NOMO-1 treated with dmso at 0.1 percent for 144 hours (cell line): ENCODE results near the gene DDX1.

Experiments
- DNase-seq: peaks from one replicate; lab custom pipeline; 2025; ENCODE audit not compliant: unreplicated experiment; lab: John Stamatoyannopoulos, UW

DDX1 gene

GRCh38 chr2:15626967-15627366 is 35.3 kb downstream of the DDX1 start:
- no peak for DNase-seq

GRCh38 chr2:15627817-15628684 is 36.4 kb downstream of the DDX1 start:
- DNase-seq = no peak

DNA sequence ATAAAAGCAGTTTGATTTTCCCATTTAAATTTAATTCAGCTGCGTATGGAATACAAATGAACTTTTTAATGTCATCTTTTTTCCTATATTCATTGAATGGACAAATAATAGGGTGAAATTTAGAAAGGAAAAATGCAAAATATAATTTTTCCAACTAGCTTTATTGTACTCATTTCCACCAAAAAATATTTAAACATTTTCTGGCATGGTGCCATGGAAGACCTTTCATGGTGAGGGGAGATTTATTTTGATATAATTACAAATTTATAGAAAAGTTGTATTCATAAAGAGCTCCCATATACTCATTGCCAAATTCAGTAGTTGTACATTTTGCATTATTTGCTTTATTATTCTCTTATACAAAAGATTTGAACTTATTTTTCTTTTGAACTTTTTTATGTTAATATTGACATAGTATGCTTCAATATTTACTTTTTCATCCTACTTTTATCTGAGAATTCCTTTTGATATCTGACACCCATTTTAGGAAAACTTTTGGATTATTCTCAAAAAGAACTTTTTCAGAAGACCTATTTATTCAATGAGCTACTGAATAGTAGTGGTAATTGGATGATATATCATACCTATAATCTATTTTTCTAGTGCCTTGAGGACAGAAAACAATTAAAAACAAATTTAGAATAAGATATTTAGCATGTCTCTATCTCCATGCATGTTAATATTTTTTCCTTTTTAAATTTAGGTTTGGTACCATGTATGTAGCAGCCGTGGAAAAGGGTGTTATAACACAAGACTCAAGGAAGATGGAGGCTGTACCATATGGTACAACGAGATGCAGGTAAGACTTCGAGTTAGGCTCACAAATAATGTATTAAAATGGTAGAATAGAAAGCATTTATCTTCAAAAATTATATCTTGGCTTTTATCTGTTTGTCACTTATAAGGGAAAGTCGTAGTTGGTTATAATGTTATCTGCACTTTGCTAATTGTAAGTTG is 37.5 kb downstream of the DDX1 start:
- no peak for DNase-seq

- no peak for DNase-seq
Observed at GRCh38 chr2:15630121-15630977, 38.7 kb downstream of the DDX1 start.

DNA sequence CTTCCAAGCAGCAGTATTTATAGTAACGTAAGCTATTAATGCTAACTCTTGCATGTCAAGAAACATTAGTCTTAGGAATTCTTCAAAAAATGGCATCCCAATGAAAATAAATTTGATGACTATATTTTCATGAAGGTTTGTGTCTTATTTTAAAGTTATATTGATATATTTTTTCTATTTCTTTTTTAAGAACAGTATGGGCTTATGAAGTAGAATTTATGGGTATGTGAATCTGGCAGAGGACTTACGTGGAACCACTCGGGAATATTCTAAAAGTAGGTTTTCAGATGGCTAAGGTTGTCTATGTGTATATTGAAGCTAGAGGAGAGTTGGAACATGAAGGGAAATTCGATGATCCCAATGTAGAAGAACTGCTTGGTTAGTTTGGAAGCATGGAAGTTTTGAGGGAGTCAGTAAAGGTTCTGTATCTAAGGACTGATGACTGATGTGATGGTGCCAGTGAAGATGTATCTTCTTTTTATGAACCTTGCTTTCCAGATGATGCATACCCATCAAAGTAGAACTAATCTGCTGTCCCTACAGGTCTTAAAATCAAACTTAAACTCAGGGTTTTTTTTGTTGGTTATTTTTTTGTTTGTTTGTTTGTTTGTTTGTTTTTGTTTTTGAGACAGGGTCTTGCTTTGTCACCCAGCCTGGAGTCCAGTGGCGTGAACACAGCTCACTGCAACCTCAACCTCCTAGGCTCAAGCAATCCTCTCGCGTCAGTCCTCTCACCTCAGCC is 39.5 kb downstream of the DDX1 start:
- no peak for DNase-seq

DNA sequence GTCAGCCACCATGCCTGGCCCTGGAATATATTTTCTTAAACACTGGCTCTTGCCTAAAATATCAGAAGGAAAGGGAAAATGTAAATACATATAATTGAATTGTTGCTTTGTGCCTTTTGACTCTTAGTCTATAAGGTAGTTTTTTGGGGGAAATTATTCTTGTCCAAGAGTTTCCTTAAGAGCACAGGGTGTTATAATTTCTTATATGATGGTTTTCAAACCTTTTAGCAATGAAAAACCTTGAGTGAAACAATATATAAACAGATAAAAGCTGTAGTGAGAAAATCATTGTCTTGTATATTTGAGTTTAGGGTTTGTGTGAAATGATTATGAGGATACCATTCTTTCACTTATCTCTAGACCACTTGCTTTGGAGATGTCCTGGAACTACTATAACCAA is 40.2 kb downstream of the DDX1 start:
- no peak for DNase-seq

DNA sequence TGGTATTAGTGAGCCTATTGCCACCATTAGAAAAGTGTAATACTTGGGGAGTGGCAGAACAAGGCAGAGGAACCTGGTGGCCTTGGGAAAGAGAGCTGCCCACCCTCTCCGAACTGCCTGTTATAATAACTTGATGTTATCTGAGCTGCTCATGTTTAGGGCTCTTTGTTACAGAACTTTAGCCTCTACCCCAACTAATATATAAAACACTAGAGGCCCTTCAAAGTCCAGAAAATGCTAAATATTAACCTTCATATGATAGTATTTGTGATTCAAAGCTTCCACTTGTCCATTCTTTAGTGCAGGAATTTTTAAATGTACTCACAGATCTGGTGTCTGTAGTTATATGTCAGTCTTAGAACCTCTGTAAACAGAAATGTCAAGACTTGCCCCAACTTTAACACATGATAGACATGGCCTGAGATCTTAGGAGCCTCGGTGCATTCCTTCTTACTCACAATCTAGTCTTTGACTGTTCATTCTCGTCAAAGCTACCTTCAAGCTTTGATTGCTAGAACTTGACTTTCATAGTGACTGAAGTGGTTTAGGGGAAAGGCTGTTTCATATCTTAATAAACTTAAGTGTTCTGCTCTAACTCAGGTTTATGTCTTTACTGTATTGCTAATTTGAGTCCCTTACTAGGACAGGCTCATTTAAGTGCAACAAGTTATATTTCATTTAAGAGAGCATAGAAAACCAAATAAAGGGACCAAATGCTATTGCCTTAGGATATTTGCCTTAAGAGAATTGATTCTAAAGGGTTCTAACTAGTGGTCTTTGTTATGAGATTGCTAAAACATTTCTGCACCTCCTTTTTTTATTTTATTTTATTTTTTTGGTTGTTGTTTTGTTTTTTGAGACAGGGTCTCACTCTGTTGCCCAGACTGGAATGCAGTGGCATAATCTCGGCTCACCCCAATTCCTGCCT is 41.6 kb downstream of the DDX1 start:
- DNase-seq = no peak

- DNase-seq = no peak
Observed at GRCh38 chr2:15633971-15634346, 42.3 kb downstream of the DDX1 start.

GRCh38 chr2:15634846-15635490 is 43.3 kb downstream of the DDX1 start:
- DNase-seq = no peak

- DNase-seq = no peak
Observed at GRCh38 chr2:15636972-15637785, 45.5 kb downstream of the DDX1 start.

DNA sequence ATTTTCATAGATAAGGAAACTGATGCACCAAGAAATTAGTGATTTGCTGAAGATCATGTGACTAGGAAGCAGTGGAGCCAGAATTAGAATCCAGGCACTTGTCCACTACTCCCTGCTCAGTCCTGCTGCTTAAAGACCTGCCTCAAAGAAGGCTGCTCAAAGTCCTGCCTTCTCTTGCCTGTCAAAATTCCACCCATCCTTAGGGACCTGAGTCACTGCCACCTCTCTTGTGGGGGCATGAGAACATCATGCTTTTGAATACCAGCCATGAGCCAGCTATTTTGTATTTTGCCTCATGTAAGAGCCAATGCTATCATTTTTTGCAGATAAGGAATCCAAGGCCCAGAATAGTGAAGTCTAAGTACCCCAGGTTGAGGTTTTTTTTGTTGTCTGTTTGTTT is 47.1 kb downstream of the DDX1 start:
- no peak for DNase-seq

- DNase-seq = no peak
Observed at GRCh38 chr2:15639323-15640251, 47.9 kb downstream of the DDX1 start.

DNA sequence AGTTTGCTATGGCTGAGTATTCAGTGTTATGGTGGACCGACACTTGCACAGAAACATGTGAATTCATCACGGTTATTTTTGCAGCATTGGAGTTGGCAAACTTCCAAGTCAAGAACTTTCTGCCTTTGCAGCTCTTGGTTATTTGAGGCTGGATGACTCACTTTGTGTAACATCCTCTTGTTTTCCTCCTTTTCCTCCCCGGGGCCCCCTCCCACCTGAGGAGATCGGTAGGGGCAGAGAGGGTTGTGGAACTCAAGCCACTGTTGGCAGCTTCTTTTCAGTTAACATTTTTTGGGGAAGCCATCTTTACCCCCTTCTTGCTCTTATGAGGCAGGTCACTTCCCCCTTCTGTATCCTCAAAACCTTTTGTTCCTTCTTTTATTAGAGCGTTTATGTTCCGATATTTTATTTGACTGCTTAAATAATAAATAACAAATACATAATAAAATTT is 48.6 kb downstream of the DDX1 start:
- no peak for DNase-seq

DNA sequence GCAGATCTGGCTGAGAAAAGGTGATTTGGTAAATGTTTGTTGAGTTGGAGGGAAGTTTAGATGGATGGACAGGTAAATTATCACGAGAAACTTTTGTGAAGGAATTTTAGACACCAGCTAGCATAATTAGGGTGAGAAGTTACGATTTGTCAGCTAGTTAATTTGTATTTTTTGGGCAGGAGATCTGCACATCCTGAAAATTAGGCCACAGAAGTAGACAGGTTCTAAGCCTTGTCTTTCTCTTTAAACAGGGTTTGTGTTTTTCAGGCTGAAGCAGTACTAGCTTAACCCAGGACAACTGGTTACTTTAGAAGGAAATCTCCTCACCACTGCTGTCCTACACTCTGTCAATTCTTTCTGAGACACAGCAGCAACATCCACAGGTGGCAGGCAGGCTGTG is 49.1 kb downstream of the DDX1 start:
- DNase-seq = no peak

DNA sequence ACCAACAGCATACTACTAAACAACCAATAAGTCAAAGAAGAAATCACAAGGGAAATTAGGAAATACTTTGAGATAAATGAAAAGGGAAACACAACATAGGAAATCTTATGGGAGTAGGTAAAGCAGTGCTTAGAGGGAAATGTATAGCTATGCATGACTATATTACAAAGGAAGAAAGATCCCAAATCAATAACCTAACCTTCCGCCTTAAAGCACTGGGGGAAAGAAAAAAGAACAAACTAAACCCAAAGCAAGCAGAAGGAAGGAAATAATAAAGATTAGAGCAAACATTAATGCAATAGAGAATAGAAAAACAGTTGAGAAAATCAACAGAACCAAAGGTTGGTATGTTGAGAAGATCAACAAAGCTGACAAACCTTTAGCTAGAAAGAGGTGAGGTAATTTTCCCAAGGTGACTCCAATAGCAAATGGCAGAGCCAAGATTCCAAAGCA is 49.9 kb downstream of the DDX1 start:
- DNase-seq = no peak

DNA sequence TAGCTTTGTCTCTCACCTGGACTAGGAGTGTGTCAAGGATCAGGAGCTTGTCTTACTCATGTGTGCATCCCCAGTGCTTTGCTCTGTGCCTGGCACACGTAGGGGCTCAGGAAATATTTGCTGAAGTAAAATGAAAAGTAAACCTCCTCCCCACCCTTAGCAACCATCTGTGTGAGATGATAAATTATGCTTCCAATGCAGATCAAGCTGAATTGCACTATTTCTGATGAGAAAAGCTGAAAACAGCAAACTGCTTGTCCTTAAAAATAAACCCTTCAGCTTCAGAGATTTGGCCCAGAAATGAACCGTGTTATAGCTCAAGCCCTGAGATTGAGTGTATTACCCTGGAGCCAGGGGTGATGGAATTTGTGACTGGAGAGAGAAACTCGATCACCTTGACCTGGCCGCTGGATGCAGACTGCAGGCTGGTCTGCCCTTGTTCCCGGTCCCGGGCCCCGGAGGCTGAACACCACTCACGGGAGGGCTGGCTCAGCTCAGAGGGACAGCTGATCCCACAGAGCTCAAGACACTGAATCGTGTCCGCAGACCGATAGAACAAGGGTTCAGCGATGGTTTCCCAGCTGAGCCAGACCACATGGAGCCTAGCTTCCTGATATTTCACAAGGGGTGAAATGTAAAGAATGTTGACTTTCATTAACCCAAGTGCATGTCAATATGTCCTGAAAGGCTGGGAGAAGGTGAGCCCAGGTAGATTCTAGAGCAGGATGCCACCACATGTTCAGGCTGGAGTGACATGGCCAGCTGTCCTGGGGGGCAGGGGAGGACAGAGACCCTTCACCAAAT is 50.5 kb downstream of the DDX1 start:
- no peak for DNase-seq
